HG03521 (cell line): ENCODE data around the gene PFKFB1.

ENCODE experiments used
- ATAC-seq: cut with Tn5 transposase; IDR thresholded peaks from one replicate; pipeline ENCODE4 v1.9.1; 2021; ENCODE audit warnings: mild to moderate bottlenecking, moderate library complexity; ENCODE audit not compliant: unreplicated experiment

The PFKFB1 gene

GRCh38 chrX:54928876-54929275, 65.1 kb downstream of the PFKFB1 start:
- ATAC-seq = no peak

GRCh38 chrX:54926978-54927377, 67.0 kb downstream of the PFKFB1 start:
- ATAC-seq = no peak

- no peak for ATAC-seq
These were observed 70.6 kb downstream of the PFKFB1 start for GRCh38 chrX:54923376-54923775.

- ATAC-seq = no peak
These were observed 71.4 kb downstream of the PFKFB1 start for GRCh38 chrX:54922547-54922946.

- ATAC-seq = peak; percentile 51
These were observed 72.5 kb downstream of the PFKFB1 start for GRCh38 chrX:54921427-54922021.

GRCh38 chrX:54920610-54921426, 73.2 kb downstream of the PFKFB1 start, which contains the start of gene TRO:
Gene TRO, plus strand, starts transcription at chrX:54920824. Its CDS starts 1,423 bp downstream, at chrX:54922247.
- ATAC-seq = no peak

- no peak for ATAC-seq
These were observed 84.0 kb downstream of the PFKFB1 start for GRCh38 chrX:54909941-54910340.

GRCh38 chrX:54894159-54894558, 99.8 kb downstream of the PFKFB1 start:
- ATAC-seq = no peak

GRCh38 chrX:54891573-54891972, 102.4 kb downstream of the PFKFB1 start:
- no peak for ATAC-seq

GRCh38 chrX:54885740-54886139, 108.2 kb downstream of the PFKFB1 start:
- no peak for ATAC-seq
